ENCODE results near the gene NDUFAF2.
"Not testable (repeated sequence)": the region's sequence is repeated elsewhere in the genome, so short reads cannot be mapped to it uniquely, and the experiment has no call there.

Gene NDUFAF2

DNA sequence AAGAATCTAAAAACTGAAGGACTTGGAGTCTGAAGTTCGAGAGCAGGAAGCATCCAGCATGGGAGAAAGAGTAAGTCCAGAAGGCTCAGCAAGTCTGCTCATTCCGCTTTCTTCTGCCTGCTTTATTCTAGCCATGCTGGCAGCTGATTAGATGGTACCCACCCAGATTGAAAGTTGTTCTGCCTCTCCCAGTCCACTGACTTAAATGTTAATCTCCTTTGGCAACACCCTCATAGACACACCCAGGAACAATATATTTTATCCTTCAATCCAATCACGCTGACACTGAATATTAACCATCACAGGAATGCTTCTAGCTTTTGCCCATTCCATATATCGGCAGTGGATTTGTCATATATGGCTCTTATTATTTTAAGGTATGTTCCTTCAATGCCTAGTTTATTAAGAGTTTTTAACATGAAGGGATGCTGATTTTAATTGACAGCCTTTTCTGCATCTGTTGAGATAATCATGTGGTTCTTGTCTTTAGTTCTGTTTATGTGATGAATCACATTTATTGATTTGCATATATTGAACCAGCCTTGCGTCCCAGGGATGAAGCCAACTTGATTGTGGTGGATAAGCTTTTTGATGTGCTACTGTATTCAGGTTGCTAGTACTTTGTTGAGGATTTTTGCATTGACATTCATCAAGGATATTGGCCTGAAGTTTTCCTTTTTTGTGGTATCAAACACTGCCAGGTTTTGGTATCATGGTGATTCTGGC is 148.2 kb downstream of the NDUFAF2 start:
- H3K9ac ChIP-seq (ENCODE audit: low read depth, low read length, poor library complexity); H2AK5ac ChIP-seq (ENCODE audit: low read depth, low read length); H3K4me2 ChIP-seq (ENCODE audit: insufficient read depth, low read length, poor library complexity, severe bottlenecking); H3K4me1 ChIP-seq (ENCODE audit: control insufficient read depth in 2 of 2, insufficient read depth in 1 of 2, low read depth in 1 of 2, low read length in 2 of 2); H3K4me3 ChIP-seq (ENCODE audit: low read length in 2 of 2); H3K23ac ChIP-seq (ENCODE audit: low read depth, low read length, poor library complexity); H3K79me1 ChIP-seq (ENCODE audit: low read depth, low read length); H2AFZ ChIP-seq (ENCODE audit: low read length); H3K18ac ChIP-seq (ENCODE audit: low read length); H3K14ac ChIP-seq (ENCODE audit: low read length); H3K27ac ChIP-seq (replicated peaks; ENCODE audit: low read length); H3K9me3 ChIP-seq (replicated peaks in 1 of 2; ENCODE audit: control insufficient read depth in 2 of 2, insufficient read depth in 1 of 2, low read depth in 1 of 2, low read length in 2 of 2); H3K4ac ChIP-seq (ENCODE audit: low read length); H4K91ac ChIP-seq (ENCODE audit: low read depth, low read length, poor library complexity); DNase-seq (ENCODE audit: low spot score); H3K27me3 ChIP-seq (ENCODE audit: control insufficient read depth in 3 of 3, insufficient read depth in 3 of 3, low read depth in 1 of 3, low read length in 3 of 3); H2BK12ac ChIP-seq (ENCODE audit: low read length); H3K36me3 ChIP-seq (replicated peaks in 1 of 2; ENCODE audit: control insufficient read depth in 2 of 2, insufficient read depth in 2 of 2, low read length in 2 of 2); H2BK15ac ChIP-seq (ENCODE audit: low read length); H2BK5ac ChIP-seq (ENCODE audit: low read length); H4K8ac ChIP-seq (ENCODE audit: low read depth, low read length); H2BK120ac ChIP-seq (ENCODE audit: low read depth, low read length): not testable (repeated sequence)
- WGBS, 2 donors (ENCODE audit: extremely low coverage in 2 of 2, insufficient read length in 2 of 2, insufficient replicate concordance in 1 of 2): no CpG with 5 or more reads among the region's 5 CpGs

DNA sequence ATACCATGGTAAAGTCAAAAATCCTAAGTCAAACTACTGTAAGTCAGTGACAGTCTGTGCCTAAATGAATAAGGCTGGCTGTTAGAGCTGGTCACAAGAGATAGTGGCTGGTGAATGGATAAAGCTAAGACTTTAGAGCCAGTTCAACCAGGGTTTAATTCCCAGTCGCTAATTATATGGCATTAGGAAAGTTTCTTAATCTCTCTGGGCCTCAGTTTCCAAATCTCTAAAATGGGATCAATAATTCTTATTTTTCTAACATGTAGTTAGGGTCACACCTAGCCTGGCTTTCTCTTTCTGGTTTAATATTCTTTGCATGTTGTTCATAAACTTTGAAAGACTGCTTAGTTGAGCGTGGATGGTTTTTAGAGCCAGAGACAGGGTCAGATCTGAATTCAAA is 152.5 kb downstream of the NDUFAF2 start:
- no CpG with 5 or more reads among the region's 2 CpGs for WGBS, 2 donors (ENCODE audit: extremely low coverage in 2 of 2, insufficient read length in 2 of 2, insufficient replicate concordance in 1 of 2)
- Histone ChIP-seq H3K27ac (replicated peaks; ENCODE audit: low read length) (no peak overlapping the region), H3K9ac (ENCODE audit: low read depth, low read length, poor library complexity) (no peak overlapping the region), H2BK15ac (ENCODE audit: low read length) (no peak overlapping the region), H2AFZ (ENCODE audit: low read length) (no peak overlapping the region), H3K4ac (ENCODE audit: low read length) (no peak overlapping the region), H4K91ac (ENCODE audit: low read depth, low read length, poor library complexity) (no peak overlapping the region), H3K36me3 (replicated peaks in 1 of 2; ENCODE audit: control insufficient read depth in 2 of 2, insufficient read depth in 2 of 2, low read length in 2 of 2) (no peaks in the 10 kb centered on the region), H2BK12ac (ENCODE audit: low read length) (no peak overlapping the region), H3K4me3 (ENCODE audit: low read length in 2 of 2) (no peak overlapping the region), H2BK120ac (ENCODE audit: low read depth, low read length) (no peak overlapping the region), H3K23ac (ENCODE audit: low read depth, low read length, poor library complexity) (no peak overlapping the region), H3K14ac (ENCODE audit: low read length) (no peak overlapping the region), H3K4me2 (ENCODE audit: insufficient read depth, low read length, poor library complexity, severe bottlenecking) (no peak overlapping the region), H3K27me3 (ENCODE audit: control insufficient read depth in 3 of 3, insufficient read depth in 3 of 3, low read depth in 1 of 3, low read length in 3 of 3) (no peaks in the 10 kb centered on the region), H3K18ac (ENCODE audit: low read length) (no peak overlapping the region), H3K79me1 (ENCODE audit: low read depth, low read length) (no peaks in the 10 kb centered on the region), H4K8ac (ENCODE audit: low read depth, low read length) (no peak overlapping the region), H2AK5ac (ENCODE audit: low read depth, low read length) (no peak overlapping the region), H2BK5ac (ENCODE audit: low read length) (no peak overlapping the region), H3K4me1 (ENCODE audit: control insufficient read depth in 2 of 2, insufficient read depth in 1 of 2, low read depth in 1 of 2, low read length in 2 of 2) (no peaks in the 10 kb centered on the region), H3K9me3 (replicated peaks in 1 of 2; ENCODE audit: control insufficient read depth in 2 of 2, insufficient read depth in 1 of 2, low read depth in 1 of 2, low read length in 2 of 2) (peaks cover 0 to 16% of the 10 kb centered on the region in 2 donors)
- no peak for DNase-seq (ENCODE audit: low spot score)

DNA sequence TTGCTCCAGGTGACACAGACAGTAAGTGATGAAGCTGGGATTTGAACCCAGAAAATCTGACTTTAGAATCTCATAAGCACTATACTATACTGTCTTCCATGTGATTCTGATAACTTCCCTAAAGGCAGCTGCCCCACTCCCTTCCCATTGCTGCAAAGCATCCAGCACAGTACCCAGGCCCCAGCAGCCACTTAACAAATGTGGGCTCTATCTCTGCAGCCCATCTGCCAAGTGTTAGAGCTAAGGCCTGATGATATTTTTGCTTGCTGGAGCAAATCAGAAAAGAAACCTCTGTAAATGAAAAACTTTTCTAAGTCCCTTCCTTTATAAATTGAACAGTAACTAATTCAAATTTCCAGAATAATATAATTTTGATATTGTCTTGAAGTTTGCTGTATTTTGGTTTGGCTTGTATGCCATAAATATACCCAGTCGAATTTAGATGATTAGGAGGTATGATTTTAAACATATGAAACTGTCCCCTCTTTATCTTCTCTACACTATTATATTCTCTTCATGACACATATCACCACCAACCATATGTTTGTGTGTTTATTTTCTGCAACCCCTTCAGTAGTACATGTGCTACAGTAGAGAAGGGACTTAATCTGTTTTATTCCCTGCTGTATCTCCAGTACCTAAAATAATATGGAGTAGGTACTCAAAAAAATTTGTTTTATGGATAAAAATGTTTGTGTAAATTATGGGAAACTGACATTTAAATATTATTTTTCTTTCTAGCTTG is 153.4 kb downstream of the NDUFAF2 start:
- no peak overlapping the region for H2BK12ac ChIP-seq (ENCODE audit: low read length)
- H3K4me3 ChIP-seq (ENCODE audit: low read length in 2 of 2): no peak overlapping the region
- H2BK15ac ChIP-seq (ENCODE audit: low read length): no peak overlapping the region
- H3K4me1 ChIP-seq (ENCODE audit: control insufficient read depth in 2 of 2, insufficient read depth in 1 of 2, low read depth in 1 of 2, low read length in 2 of 2): no peaks in the 10 kb centered on the region
- no peaks in the 10 kb centered on the region for H3K79me1 ChIP-seq (ENCODE audit: low read depth, low read length)
- H3K18ac ChIP-seq (ENCODE audit: low read length): no peak overlapping the region
- no peaks in the 10 kb centered on the region for H3K36me3 ChIP-seq (replicated peaks in 1 of 2; ENCODE audit: control insufficient read depth in 2 of 2, insufficient read depth in 2 of 2, low read length in 2 of 2)
- H2BK120ac ChIP-seq (ENCODE audit: low read depth, low read length): no peak overlapping the region
- no peak overlapping the region for H3K27ac ChIP-seq (replicated peaks; ENCODE audit: low read length)
- no peak overlapping the region for H3K4ac ChIP-seq (ENCODE audit: low read length)
- no peak overlapping the region for H3K9ac ChIP-seq (ENCODE audit: low read depth, low read length, poor library complexity)
- WGBS, 2 donors (ENCODE audit: extremely low coverage in 2 of 2, insufficient read length in 2 of 2, insufficient replicate concordance in 1 of 2): no CpG with 5 or more reads among the region's 1 CpG
- H3K9me3 ChIP-seq (replicated peaks in 1 of 2; ENCODE audit: control insufficient read depth in 2 of 2, insufficient read depth in 1 of 2, low read depth in 1 of 2, low read length in 2 of 2): peaks cover 0 to 19% of the 10 kb centered on the region in 2 donors
- no peak overlapping the region for H2BK5ac ChIP-seq (ENCODE audit: low read length)
- H2AK5ac ChIP-seq (ENCODE audit: low read depth, low read length): no peak overlapping the region
- no peak overlapping the region for H3K4me2 ChIP-seq (ENCODE audit: insufficient read depth, low read length, poor library complexity, severe bottlenecking)
- no peaks in the 10 kb centered on the region for H3K27me3 ChIP-seq (ENCODE audit: control insufficient read depth in 3 of 3, insufficient read depth in 3 of 3, low read depth in 1 of 3, low read length in 3 of 3)
- DNase-seq (ENCODE audit: low spot score): no peak
- H3K23ac ChIP-seq (ENCODE audit: low read depth, low read length, poor library complexity): no peak overlapping the region
- no peak overlapping the region for H4K91ac ChIP-seq (ENCODE audit: low read depth, low read length, poor library complexity)
- H3K14ac ChIP-seq (ENCODE audit: low read length): no peak overlapping the region
- H4K8ac ChIP-seq (ENCODE audit: low read depth, low read length): no peak overlapping the region
- no peak overlapping the region for H2AFZ ChIP-seq (ENCODE audit: low read length)

DNA sequence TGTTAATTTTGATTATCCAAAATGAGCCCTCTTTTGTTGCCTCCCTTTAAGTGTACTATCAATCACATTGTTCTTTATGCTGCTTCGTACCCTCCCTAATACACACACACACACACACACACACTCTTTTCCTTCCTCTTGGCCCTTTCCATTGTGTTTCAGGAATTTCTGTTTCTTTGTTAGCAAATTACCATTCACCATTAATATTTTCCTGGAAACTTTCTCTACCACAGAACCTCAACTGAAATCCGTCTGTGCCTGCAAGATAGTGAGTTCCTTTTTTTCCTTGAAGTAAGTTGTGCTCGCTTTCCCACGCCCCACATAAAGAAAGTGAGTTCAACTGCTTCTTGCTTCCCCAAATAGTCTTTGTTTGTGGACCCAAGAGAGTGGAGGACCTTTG is 155.4 kb downstream of the NDUFAF2 start:
- whole genome bisulfite sequencing, 2 donors (ENCODE audit: extremely low coverage in 2 of 2, insufficient read length in 2 of 2, insufficient replicate concordance in 1 of 2): no CpG with 5 or more reads among the region's 4 CpGs
- H3K27ac ChIP-seq (replicated peaks; ENCODE audit: low read length): no peak overlapping the region

More for the DNA sequence above, 155.4 kb downstream of the NDUFAF2 start:
- Histone ChIP-seq H3K4me2 (ENCODE audit: insufficient read depth, low read length, poor library complexity, severe bottlenecking) (no peak overlapping the region), H3K14ac (ENCODE audit: low read length) (no peak overlapping the region), H3K23ac (ENCODE audit: low read depth, low read length, poor library complexity) (no peak overlapping the region), H3K4me1 (ENCODE audit: control insufficient read depth in 2 of 2, insufficient read depth in 1 of 2, low read depth in 1 of 2, low read length in 2 of 2) (no peaks in the 10 kb centered on the region), H3K27me3 (ENCODE audit: control insufficient read depth in 3 of 3, insufficient read depth in 3 of 3, low read depth in 1 of 3, low read length in 3 of 3) (no peaks in the 10 kb centered on the region), H3K79me1 (ENCODE audit: low read depth, low read length) (no peaks in the 10 kb centered on the region), H3K9me3 (replicated peaks in 1 of 2; ENCODE audit: control insufficient read depth in 2 of 2, insufficient read depth in 1 of 2, low read depth in 1 of 2, low read length in 2 of 2) (peaks cover 0 to 19% of the 10 kb centered on the region in 2 donors), H3K4me3 (ENCODE audit: low read length in 2 of 2) (no peak overlapping the region), H3K4ac (ENCODE audit: low read length) (no peak overlapping the region), H2BK15ac (ENCODE audit: low read length) (no peak overlapping the region), H4K8ac (ENCODE audit: low read depth, low read length) (no peak overlapping the region), H3K9ac (ENCODE audit: low read depth, low read length, poor library complexity) (no peak overlapping the region), H2BK120ac (ENCODE audit: low read depth, low read length) (no peak overlapping the region), H2BK5ac (ENCODE audit: low read length) (no peak overlapping the region), H2AK5ac (ENCODE audit: low read depth, low read length) (no peak overlapping the region), H2AFZ (ENCODE audit: low read length) (no peak overlapping the region), H2BK12ac (ENCODE audit: low read length) (no peak overlapping the region), H3K18ac (ENCODE audit: low read length) (no peak overlapping the region), H4K91ac (ENCODE audit: low read depth, low read length, poor library complexity) (no peak overlapping the region), H3K36me3 (replicated peaks in 1 of 2; ENCODE audit: control insufficient read depth in 2 of 2, insufficient read depth in 2 of 2, low read length in 2 of 2) (no peaks in the 10 kb centered on the region)
- DNase-seq (ENCODE audit: low spot score): no peak
